Measurements from ENCODE around the gene GAB1. TPM values are rescaled to one million over a fixed set of nuclear protein-coding genes. Genes with fewer than 3 reads are reported as not detected.
A peak's percentile ranks its signal among the peaks of the same experiment; 100 is the strongest.

Gene GAB1
- total and polyA plus RNA-seq, 2 experiments from 2014 or later = 1.8 to 6.3 TPM

GRCh38 chr4:143337600-143338287 lies 1.1 kb downstream of the GAB1 start:
- Histone ChIP-seq H3K4me1 (ENCODE audit: insufficient read depth) (no peaks in the 10 kb centered on the region), H3K79me2 (ENCODE audit: insufficient read depth) (peaks cover 50% of the 10 kb centered on the region), H2AFZ (peak overlapping the region; percentile 83), H3K4me3 (peak overlapping the region; percentile 92), H3K36me3 (ENCODE audit: low read depth) (no peaks in the 10 kb centered on the region), H3K27ac (peak overlapping the region; percentile 23; the same call in 1 of the 2 replicates), H4K20me1 (ENCODE audit: insufficient read depth) (no peaks in the 10 kb centered on the region), H3K9me2 (ENCODE audit: insufficient read depth) (no peaks in the 10 kb centered on the region), H3F3A (ENCODE audit: insufficient read depth) (no peaks in the 10 kb centered on the region), H3K9me3 (ENCODE audit: low read depth) (no peaks in the 10 kb centered on the region), H3K9ac (peak overlapping the region; percentile 82), H3K4me2 (ENCODE audit: unreplicated experiment) (peak overlapping the region; percentile 86), H3K27me3 (replicated peaks; ENCODE audit: insufficient read depth) (no peaks in the 10 kb centered on the region)
- in situ Hi-C loops (cut with MboI) = no loop called here
- DNase-seq = peak; percentile 70
- TF ChIP-seq EZH2phosphoT487 (IDR thresholded peaks at IDR 0.05; ENCODE audit: insufficient read depth, low read depth) = no peak
- TF ChIP-seq EZH2 (IDR thresholded peaks at IDR 0.05; ENCODE audit: insufficient read depth, poor library complexity, severe bottlenecking) = no peak
- WGBS, 2 experiments (ENCODE audit: low coverage in 1 of 2, low lambda C conversion rate in 2 of 2, missing lambda C conversion rate in 2 of 2) = 0 to 2% methylated on average over 25 of the region's 25 CpGs

GRCh38 chr4:143338313-143338712 lies 1.6 kb downstream of the GAB1 start:
- peak; percentile 25 for DNase-seq
- H3K4me3 ChIP-seq = peak overlapping the region; percentile 92
- no peaks in the 10 kb centered on the region for H3F3A ChIP-seq (ENCODE audit: insufficient read depth)
- no peaks in the 10 kb centered on the region for H3K27me3 ChIP-seq (replicated peaks; ENCODE audit: insufficient read depth)
- 8 to 9% methylated on average over 5 of the region's 5 CpGs for WGBS, 2 experiments (ENCODE audit: low coverage in 1 of 2, low lambda C conversion rate in 2 of 2, missing lambda C conversion rate in 2 of 2)
- H3K79me2 ChIP-seq (ENCODE audit: insufficient read depth) = peaks cover 56% of the 10 kb centered on the region
- H3K4me1 ChIP-seq (ENCODE audit: insufficient read depth) = no peaks in the 10 kb centered on the region
- H3K36me3 ChIP-seq (ENCODE audit: low read depth) = no peaks in the 10 kb centered on the region
- no peaks in the 10 kb centered on the region for H4K20me1 ChIP-seq (ENCODE audit: insufficient read depth)
- H3K9ac ChIP-seq = peak overlapping the region; percentile 82; the same call in 1 of the 2 replicates
- no peak overlapping the region for H3K27ac ChIP-seq
- H3K9me2 ChIP-seq (ENCODE audit: insufficient read depth) = no peaks in the 10 kb centered on the region
- TF ChIP-seq EZH2 (IDR thresholded peaks at IDR 0.05; ENCODE audit: insufficient read depth, poor library complexity, severe bottlenecking) (no peak), EZH2phosphoT487 (IDR thresholded peaks at IDR 0.05; ENCODE audit: insufficient read depth, low read depth) (no peak)
- H3K9me3 ChIP-seq (ENCODE audit: low read depth) = no peaks in the 10 kb centered on the region
- H2AFZ ChIP-seq = peak overlapping the region; percentile 83; the same call in 1 of the 2 replicates
- peak overlapping the region; percentile 86 for H3K4me2 ChIP-seq (ENCODE audit: unreplicated experiment)
- in situ Hi-C loops (cut with MboI) = no loop called here

- in situ Hi-C loops (cut with MboI) = no loop called here
- Histone ChIP-seq H3K27ac (no peak overlapping the region), H3K4me3 (no peak overlapping the region), H4K20me1 (ENCODE audit: insufficient read depth) (no peaks in the 10 kb centered on the region), H3K9me3 (ENCODE audit: low read depth) (no peaks in the 10 kb centered on the region), H2AFZ (no peak overlapping the region), H3K9me2 (ENCODE audit: insufficient read depth) (no peaks in the 10 kb centered on the region), H3K79me2 (ENCODE audit: insufficient read depth) (peaks cover 67% of the 10 kb centered on the region), H3K4me2 (ENCODE audit: unreplicated experiment) (no peak overlapping the region), H3K4me1 (ENCODE audit: insufficient read depth) (no peaks in the 10 kb centered on the region), H3F3A (ENCODE audit: insufficient read depth) (no peaks in the 10 kb centered on the region), H3K9ac (no peak overlapping the region), H3K36me3 (ENCODE audit: low read depth) (no peaks in the 10 kb centered on the region), H3K27me3 (replicated peaks; ENCODE audit: insufficient read depth) (no peaks in the 10 kb centered on the region)
- WGBS, 2 experiments (ENCODE audit: low coverage in 1 of 2, low lambda C conversion rate in 2 of 2, missing lambda C conversion rate in 2 of 2) = 86 to 98% methylated on average over 2 of the region's 2 CpGs
- DNase-seq = no peak
- no peak for TF ChIP-seq EZH2phosphoT487 (IDR thresholded peaks at IDR 0.05; ENCODE audit: insufficient read depth, low read depth)
- no peak for TF ChIP-seq EZH2 (IDR thresholded peaks at IDR 0.05; ENCODE audit: insufficient read depth, poor library complexity, severe bottlenecking)
These were observed 2.8 kb downstream of the GAB1 start for GRCh38 chr4:143339497-143339896.

- Histone ChIP-seq H2AFZ (no peak overlapping the region), H3K27ac (no peak overlapping the region), H3K9me3 (ENCODE audit: low read depth) (no peaks in the 10 kb centered on the region), H3K4me1 (ENCODE audit: insufficient read depth) (no peaks in the 10 kb centered on the region), H3K4me3 (no peak overlapping the region), H3K79me2 (ENCODE audit: insufficient read depth) (peaks cover 81% of the 10 kb centered on the region), H3K9me2 (ENCODE audit: insufficient read depth) (no peaks in the 10 kb centered on the region), H3F3A (ENCODE audit: insufficient read depth) (no peaks in the 10 kb centered on the region), H4K20me1 (ENCODE audit: insufficient read depth) (no peaks in the 10 kb centered on the region), H3K4me2 (ENCODE audit: unreplicated experiment) (no peak overlapping the region), H3K27me3 (replicated peaks; ENCODE audit: insufficient read depth) (no peaks in the 10 kb centered on the region), H3K36me3 (ENCODE audit: low read depth) (no peaks in the 10 kb centered on the region), H3K9ac (no peak overlapping the region)
- 95 to 98% methylated on average over 2 of the region's 2 CpGs for WGBS, 2 experiments (ENCODE audit: low coverage in 1 of 2, low lambda C conversion rate in 2 of 2, missing lambda C conversion rate in 2 of 2)
- TF ChIP-seq EZH2 (IDR thresholded peaks at IDR 0.05; ENCODE audit: insufficient read depth, poor library complexity, severe bottlenecking) (no peak), EZH2phosphoT487 (IDR thresholded peaks at IDR 0.05; ENCODE audit: insufficient read depth, low read depth) (no peak)
- in situ Hi-C loops (cut with MboI) = no loop called here
- no peak for DNase-seq
These were observed 4.6 kb downstream of the GAB1 start for GRCh38 chr4:143341186-143341755.
